ENCODE measurements around the gene ADAP2.

- no peak for TF ChIP-seq RXRA (IDR thresholded peaks at IDR 0.05; ENCODE audit: insufficient read depth, low read depth, low read length)
- no peak for TF ChIP-seq POLR2A (IDR thresholded peaks at IDR 0.05; ENCODE audit: control extremely low read depth in 1 of 2, low read depth in 2 of 2, low read length in 2 of 2)
Measured at GRCh38 chr17:31007695-31008373, 86.1 kb downstream of the ADAP2 start.

All from H1 (cell line).